Stimulated activated CD8-positive, alpha-beta memory T cell treated with anti-CD3 and anti-CD28 coated beads, Interleukin-15, amount 100 ng/mL, for 48 hours (primary cell): ENCODE data around the gene TMEM143.
"Not testable (repeated sequence)": the region's sequence is repeated elsewhere in the genome, so short reads cannot be mapped to it uniquely, and the experiment has no call there.

ENCODE experiments used
- DNase-seq, 2 donors: peaks; one replicate each; pipeline ENCODE4 v3.0.0-alpha.2; 2020; ENCODE audit warnings: low read depth in 2 of 2

Gene TMEM143

GRCh38 chr19:48363810-48364597, at the start of gene TMEM143, which contains the start of gene SYNGR4:
Gene TMEM143 (minus strand): TSS chr19:48363940. CDS start chr19:48363920, 20 bp downstream.
Gene SYNGR4 (plus strand): TSS chr19:48364367. CDS start chr19:48365843, 1,476 bp downstream.
- peak; percentile 97 to 98 for DNase-seq

- DNase-seq = no peak
These were observed 42.1 kb upstream of the TMEM143 start for GRCh38 chr19:48405850-48406249.

DNA sequence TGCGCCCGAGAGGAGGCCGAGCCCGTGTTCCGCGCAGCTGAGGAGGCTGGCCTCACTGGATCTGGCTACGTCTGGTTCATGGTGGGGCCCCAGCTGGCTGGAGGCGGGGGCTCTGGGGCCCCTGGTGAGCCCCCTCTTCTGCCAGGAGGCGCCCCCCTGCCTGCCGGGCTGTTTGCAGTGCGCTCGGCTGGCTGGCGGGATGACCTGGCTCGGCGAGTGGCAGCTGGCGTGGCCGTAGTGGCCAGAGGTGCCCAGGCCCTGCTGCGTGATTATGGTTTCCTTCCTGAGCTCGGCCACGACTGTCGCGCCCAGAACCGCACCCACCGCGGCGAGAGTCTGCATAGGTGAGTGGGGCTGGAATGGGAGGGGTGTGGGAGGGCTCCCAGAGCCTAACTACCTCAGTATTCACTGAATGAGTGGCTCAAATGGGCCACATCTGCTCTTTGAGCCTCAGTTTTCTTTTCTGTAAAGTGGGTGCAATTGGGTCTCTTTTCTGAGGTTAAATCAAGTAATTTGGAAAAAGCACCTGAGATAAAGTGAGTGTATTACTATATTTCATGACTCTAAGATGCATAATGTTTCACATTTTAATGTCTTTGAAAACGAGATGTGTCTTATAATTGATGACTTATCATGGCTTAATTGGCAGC, 41.4 kb upstream of the TMEM143 start:
- no peak for DNase-seq

GRCh38 chr19:48403606-48404005, 39.9 kb upstream of the TMEM143 start:
- no peak for DNase-seq

DNA sequence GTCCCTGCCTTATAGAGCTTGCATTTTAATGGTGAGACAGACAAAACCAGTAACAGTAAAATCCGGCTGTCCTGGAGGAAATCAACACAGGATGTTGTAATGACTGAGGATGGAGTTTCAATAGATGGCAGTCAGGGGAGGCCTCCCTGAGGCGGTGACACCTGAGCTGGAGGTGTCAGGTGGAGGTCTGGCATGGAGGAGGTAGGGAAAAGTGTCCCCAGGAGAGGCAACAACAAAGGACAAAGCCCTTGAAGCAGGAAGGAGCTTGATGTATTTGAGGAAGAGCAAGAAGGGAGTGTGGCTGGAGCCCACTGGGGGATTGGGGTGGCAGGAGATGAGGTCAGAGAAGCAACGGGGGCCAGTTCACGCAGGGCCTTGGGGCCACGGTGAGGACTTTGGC, 37.5 kb upstream of the TMEM143 start:
- no peak for DNase-seq

GRCh38 chr19:48400018-48400742, 36.4 kb upstream of the TMEM143 start:
- no peak for DNase-seq

- DNase-seq = peak; percentile 80 to 87
These were observed 34.9 kb upstream of the TMEM143 start for GRCh38 chr19:48398375-48399235.

DNA sequence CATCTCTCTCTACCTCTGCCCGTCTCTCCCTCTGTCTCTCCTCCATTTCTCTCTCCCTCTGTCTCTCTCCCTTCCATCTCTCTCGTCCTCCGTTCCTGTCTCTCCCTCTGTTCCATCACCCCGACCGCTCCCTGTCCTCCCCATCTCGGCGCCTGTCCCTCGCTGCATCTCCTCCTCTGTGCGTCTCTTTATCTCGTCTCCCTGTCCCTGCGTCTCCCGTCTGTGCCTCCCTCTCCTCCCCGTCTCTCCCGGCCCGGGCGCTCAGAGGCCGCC, 34.3 kb upstream of the TMEM143 start:
- DNase-seq = no peak

- no peak for DNase-seq
These were observed 33.7 kb upstream of the TMEM143 start for GRCh38 chr19:48397263-48398101.

DNA sequence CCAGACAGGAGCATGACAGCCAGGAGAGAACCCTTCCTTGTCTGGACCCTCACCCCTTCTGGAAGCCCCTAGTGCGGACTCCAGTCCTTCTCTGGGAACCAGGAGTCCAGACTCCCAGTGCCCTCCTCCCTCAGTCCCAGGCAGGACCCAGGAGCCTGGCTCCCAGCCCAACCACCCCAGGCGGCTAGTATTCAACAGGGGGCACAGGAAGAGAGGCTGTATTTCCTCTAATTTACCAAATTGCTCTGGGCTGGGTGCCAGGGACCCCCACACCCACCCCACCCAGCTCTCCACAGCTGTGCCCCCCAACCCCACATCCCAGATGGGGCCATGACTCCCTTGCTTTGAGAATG, 33.1 kb upstream of the TMEM143 start:
- no peak for DNase-seq

GRCh38 chr19:48396016-48396823, 32.5 kb upstream of the TMEM143 start:
- no peak for DNase-seq

GRCh38 chr19:48395499-48395898, 31.8 kb upstream of the TMEM143 start:
- DNase-seq = no peak

- no peak for DNase-seq
These were observed 31.4 kb upstream of the TMEM143 start for GRCh38 chr19:48395170-48395455.

GRCh38 chr19:48394331-48395169, 30.8 kb upstream of the TMEM143 start:
- no peak for DNase-seq

- no peak for DNase-seq
These were observed 30.0 kb upstream of the TMEM143 start, which contains the start of gene GRIN2D for GRCh38 chr19:48393559-48394330. Gene GRIN2D (plus strand): TSS chr19:48393668. CDS start chr19:48398393, 4,725 bp downstream.

GRCh38 chr19:48392860-48393558, 29.3 kb upstream of the TMEM143 start:
- no peak for DNase-seq

- not testable (repeated sequence) for DNase-seq
These were observed 28.2 kb upstream of the TMEM143 start for GRCh38 chr19:48392006-48392344.
